Endothelial cell (in vitro differentiated cells): ENCODE measurements around the gene CFAP77. TPM values are rescaled to one million over a fixed set of nuclear protein-coding genes. Genes with fewer than 3 reads are reported as not detected.

ENCODE experiments used
- DNase-seq: peaks from one replicate; pipeline ENCODE4 v3.0.0; 2021; ENCODE audit warnings: low spot score
- H3K27ac Mint-ChIP-seq: one replicate; pipeline ENCODE4 v1.8.0; 2021; ENCODE audit warnings: mixed read lengths, inconsistent platforms; ENCODE audit not compliant: unreplicated experiment
- H3K27me3 Mint-ChIP-seq: one replicate; pipeline ENCODE4 v1.8.0; 2021; ENCODE audit warnings: mild to moderate bottlenecking, moderate library complexity, mixed read lengths, inconsistent platforms; ENCODE audit not compliant: unreplicated experiment
- H3K36me3 Mint-ChIP-seq: one replicate; pipeline ENCODE4 v1.8.0; 2021; ENCODE audit warnings: mild to moderate bottlenecking, low read depth, mixed read lengths, inconsistent platforms; ENCODE audit not compliant: unreplicated experiment
- H3K4me1 Mint-ChIP-seq: one replicate; pipeline ENCODE4 v1.8.0; 2021; ENCODE audit warnings: mild to moderate bottlenecking, mixed read lengths, inconsistent platforms; ENCODE audit not compliant: unreplicated experiment
- H3K4me3 Mint-ChIP-seq: one replicate; pipeline ENCODE4 v1.8.0; 2021; ENCODE audit warnings: mild to moderate bottlenecking, mixed read lengths, inconsistent platforms; ENCODE audit not compliant: unreplicated experiment
- H3K9me3 Mint-ChIP-seq: one replicate; pipeline ENCODE4 v1.8.0; 2021; ENCODE audit warnings: mixed read lengths, inconsistent platforms; ENCODE audit not compliant: unreplicated experiment
- CTCF ChIP-seq: fragments of 200-600 bp; sonication (generic); IDR thresholded peaks from one replicate; pipeline ENCODE4 v1.5.0; 2021; ENCODE audit warnings: antibody characterized with exemption; ENCODE audit not compliant: unreplicated experiment
- total RNA-seq: library from RNA; stranded (reverse); fragmentation: NEBNext Ultra II Directional; extraction: Animal tissue kit (Norgen Biotek cat#: 25700); gene quantifications from one replicate; pipeline ENCODE4 v1.2.1, GENCODE V29; 2021; ENCODE audit not compliant: unreplicated experiment

Gene CFAP77
- total RNA-seq, 1 donor from 2014 or later: 3.7 TPM

- H3K4me3 Mint-ChIP-seq: no peak overlapping the region
- no peaks in the 10 kb centered on the region for H3K9me3 Mint-ChIP-seq
- TF ChIP-seq CTCF: no peak
- H3K36me3 Mint-ChIP-seq: no peaks in the 10 kb centered on the region
- no peak overlapping the region for H3K27ac Mint-ChIP-seq
- H3K4me1 Mint-ChIP-seq: no peaks in the 10 kb centered on the region
- H3K27me3 Mint-ChIP-seq: no peaks in the 10 kb centered on the region
- DNase-seq: no peak
These were observed 90.2 kb downstream of the CFAP77 start for GRCh38 chr9:132500193-132500592.

GRCh38 chr9:132502480-132502879 lies 92.5 kb downstream of the CFAP77 start:
- no peak for DNase-seq
- Mint-ChIP-seq H3K9me3 (no peaks in the 10 kb centered on the region), H3K4me3 (no peak overlapping the region), H3K4me1 (peaks cover 7% of the 10 kb centered on the region), H3K36me3 (no peaks in the 10 kb centered on the region), H3K27ac (no peak overlapping the region), H3K27me3 (no peaks in the 10 kb centered on the region)
- TF ChIP-seq CTCF: no peak

GRCh38 chr9:132503116-132503515 lies 93.1 kb downstream of the CFAP77 start:
- no peak for DNase-seq
- no peak overlapping the region for H3K4me3 Mint-ChIP-seq
- no peaks in the 10 kb centered on the region for H3K36me3 Mint-ChIP-seq
- peaks cover 13% of the 10 kb centered on the region for H3K4me1 Mint-ChIP-seq
- TF ChIP-seq CTCF: no peak
- no peak overlapping the region for H3K27ac Mint-ChIP-seq
- peaks cover 3% of the 10 kb centered on the region for H3K27me3 Mint-ChIP-seq
- H3K9me3 Mint-ChIP-seq: no peaks in the 10 kb centered on the region

GRCh38 chr9:132504488-132504887 lies 94.5 kb downstream of the CFAP77 start:
- no peak for TF ChIP-seq CTCF
- H3K4me3 Mint-ChIP-seq: no peak overlapping the region
- no peaks in the 10 kb centered on the region for H3K9me3 Mint-ChIP-seq
- peaks cover 6% of the 10 kb centered on the region for H3K27me3 Mint-ChIP-seq
- no peak for DNase-seq
- no peaks in the 10 kb centered on the region for H3K36me3 Mint-ChIP-seq
- H3K4me1 Mint-ChIP-seq: peaks cover 17% of the 10 kb centered on the region
- no peak overlapping the region for H3K27ac Mint-ChIP-seq

GRCh38 chr9:132505991-132506655 lies 96.1 kb downstream of the CFAP77 start:
- no peak for TF ChIP-seq CTCF
- Mint-ChIP-seq H3K4me1 (peaks cover 17% of the 10 kb centered on the region), H3K36me3 (no peaks in the 10 kb centered on the region), H3K4me3 (no peak overlapping the region), H3K27ac (no peak overlapping the region), H3K27me3 (peaks cover 6% of the 10 kb centered on the region), H3K9me3 (no peaks in the 10 kb centered on the region)
- DNase-seq: no peak
